Measurements from ENCODE around the gene LHFPL6. TPM values are rescaled to one million over a fixed set of nuclear protein-coding genes. Genes with fewer than 3 reads are reported as not detected.

The LHFPL6 gene
- 7.2 to 8.4 TPM (median 7.5 TPM) in 5 replicates for total RNA-seq (2022; extraction: Qiagen RNA extraction; ENCODE audit: low read depth)

DNA sequence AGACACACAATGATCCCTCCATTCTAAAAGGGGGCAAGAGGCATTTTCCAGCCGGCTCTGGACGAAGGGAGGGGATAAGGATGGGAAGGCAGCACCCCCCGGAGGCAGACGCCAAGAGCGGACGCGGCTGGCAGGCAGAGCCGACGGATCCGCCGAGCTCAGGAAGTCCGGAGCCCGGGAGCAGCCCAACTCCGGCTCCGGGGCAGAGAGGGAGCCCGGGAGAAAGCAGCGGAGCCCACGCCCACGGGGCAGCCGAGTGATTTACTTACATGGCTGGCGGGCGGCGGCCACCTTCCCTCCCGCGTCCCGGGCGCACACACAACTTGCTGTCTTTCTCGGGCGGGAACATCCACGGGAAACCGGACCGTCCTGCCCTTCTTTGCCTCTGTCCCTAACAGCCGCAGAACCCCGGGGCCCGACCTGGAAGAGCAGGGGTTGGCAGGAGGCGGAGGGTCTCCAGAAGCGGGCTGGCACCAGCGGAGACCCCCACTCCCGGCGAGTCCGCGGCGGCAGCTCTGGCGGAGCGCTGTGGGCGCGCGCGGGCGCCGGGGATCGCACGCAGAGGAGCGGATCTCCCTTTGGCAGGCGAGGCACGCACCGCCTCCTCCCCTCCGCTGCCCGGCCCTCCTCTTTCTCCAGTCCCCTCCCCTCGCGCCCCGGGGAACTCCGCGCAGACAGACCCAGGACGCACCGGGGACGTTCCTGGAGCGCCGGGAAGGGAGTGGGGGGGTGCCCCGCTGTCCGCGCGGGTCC, at the start of gene LHFPL6:
Gene LHFPL6, minus strand, starts transcription at position 580 of the 753 bp plus-strand sequence.

Other genes starting within 250 kb of the LHFPL6 start
- 4.3 to 7.0 TPM (median 6.1 TPM) in 5 replicates for gene COG6, start 52.5 kb upstream of the LHFPL6 start, total RNA-seq (2022; extraction: Qiagen RNA extraction; ENCODE audit: low read depth)